Cardiac muscle cell (in vitro differentiated cells and primary cell): ENCODE results near the gene SLC6A3. TPM values are rescaled to one million over a fixed set of nuclear protein-coding genes. Genes with fewer than 3 reads are reported as not detected.

ENCODE experiments used
- DNase-seq, 2 donors: peaks; one replicate each; pipeline versions ENCODE4 v3.0.0 to v3.0.0-alpha.2; 2010 to 2017; ENCODE audit warnings: low read depth in 1 of 2, low spot score in 1 of 2
- H3K27ac ChIP-seq: fragments of 200-600 bp; sonication (generic); 2 replicates; pipeline ENCODE4 v1.5.1; 2016
- H3K27me3 ChIP-seq: fragments of 200-600 bp; sonication (generic); 2 replicates; pipeline ENCODE4 v1.6.0; 2016; ENCODE audit warnings: control low read depth
- H3K36me3 ChIP-seq: fragments of 200-600 bp; sonication (generic); 2 replicates; pipeline ENCODE4 v1.5.1; 2016; ENCODE audit warnings: control low read depth
- H3K4me1 ChIP-seq: fragments of 200-600 bp; sonication (generic); 2 replicates; pipeline ENCODE4 v1.8.1; 2017; ENCODE audit warnings: low read depth, mild to moderate bottlenecking, mixed run types
- H3K4me3 ChIP-seq: fragments of 200-600 bp; sonication (generic); 2 replicates; pipeline ENCODE4 v1.5.1; 2016; ENCODE audit warnings: mild to moderate bottlenecking
- H3K9me3 ChIP-seq: fragments of 200-600 bp; sonication (generic); 2 replicates; pipeline ENCODE4 v1.5.1; 2017; ENCODE audit warnings: low read depth, mild to moderate bottlenecking, control low read depth
- polyA plus RNA-seq: library from polyadenylated mRNA; unstranded; fragments of >200 nt; fragmentation: Nextera tagmentation; extraction: Ambion mirVana; gene quantifications from 2 replicates; pipeline ENCODE4 v1.2.1, GENCODE V29; 2016
- total RNA-seq: library from RNA; depleted of rRNA; stranded (reverse); fragments of >200 nt; gene quantifications from 2 replicates; pipeline ENCODE4 v1.2.3, GENCODE V29; 2016
- TF ChIP-seq, protein P1 (sequence below): IDR thresholded peaks from 2 replicates; pipeline ENCODE4 v1.5.1; 2012; ENCODE audit warnings: low read depth, mild to moderate bottlenecking, low read length

The SLC6A3 gene
- total and polyA plus RNA-seq, 2 experiments from 2014 or later, result not detected

DNA sequence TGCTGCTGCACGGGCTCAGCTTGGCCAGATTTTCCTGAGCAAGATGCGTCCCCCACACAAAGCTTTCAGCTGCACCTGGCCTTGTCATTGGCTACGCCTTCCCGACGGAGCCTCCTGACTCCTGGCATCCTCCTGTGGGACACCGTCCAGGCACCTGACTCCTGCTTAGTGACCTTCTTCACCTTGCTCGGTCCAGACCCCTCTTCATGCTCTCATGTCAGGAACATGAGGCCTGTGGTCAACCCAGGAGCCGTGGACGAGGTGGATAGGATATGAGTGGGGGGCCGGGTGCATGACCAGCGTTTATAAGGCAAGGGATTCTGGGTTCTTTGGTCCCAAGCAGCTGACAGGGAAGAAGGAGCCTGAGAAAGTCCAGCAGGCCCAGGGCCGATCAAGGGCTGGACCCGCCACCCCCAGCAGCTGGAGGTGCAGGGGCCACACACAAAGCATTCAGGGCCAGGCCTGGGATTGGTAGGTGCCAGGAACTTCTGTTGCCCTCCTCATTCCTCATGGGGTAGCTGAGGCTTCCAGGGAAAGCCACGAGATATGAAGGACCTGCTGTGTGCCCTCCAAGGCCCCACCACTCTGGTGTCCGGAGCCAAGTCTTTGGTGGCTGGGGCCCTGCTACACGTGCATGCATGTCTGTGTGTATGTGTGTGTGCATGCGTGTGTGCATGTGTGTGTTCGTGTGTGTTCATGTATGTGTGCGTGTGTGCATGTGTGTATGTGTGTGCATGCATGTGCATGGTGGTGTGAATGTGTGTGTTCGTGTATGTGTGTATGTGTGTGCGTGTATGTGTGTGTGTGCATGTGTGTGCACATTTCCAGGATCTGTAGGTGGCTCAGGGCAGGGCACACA lies 34.9 kb downstream of the SLC6A3 start:
- Histone ChIP-seq H3K4me1 (no peaks in the 10 kb centered on the region), H3K9me3 (no peaks in the 10 kb centered on the region), H3K36me3 (no peaks in the 10 kb centered on the region), H3K27me3 (no peaks in the 10 kb centered on the region), H3K4me3 (no peak overlapping the region), H3K27ac (no peak overlapping the region)
- TF ChIP-seq, protein P1, sequence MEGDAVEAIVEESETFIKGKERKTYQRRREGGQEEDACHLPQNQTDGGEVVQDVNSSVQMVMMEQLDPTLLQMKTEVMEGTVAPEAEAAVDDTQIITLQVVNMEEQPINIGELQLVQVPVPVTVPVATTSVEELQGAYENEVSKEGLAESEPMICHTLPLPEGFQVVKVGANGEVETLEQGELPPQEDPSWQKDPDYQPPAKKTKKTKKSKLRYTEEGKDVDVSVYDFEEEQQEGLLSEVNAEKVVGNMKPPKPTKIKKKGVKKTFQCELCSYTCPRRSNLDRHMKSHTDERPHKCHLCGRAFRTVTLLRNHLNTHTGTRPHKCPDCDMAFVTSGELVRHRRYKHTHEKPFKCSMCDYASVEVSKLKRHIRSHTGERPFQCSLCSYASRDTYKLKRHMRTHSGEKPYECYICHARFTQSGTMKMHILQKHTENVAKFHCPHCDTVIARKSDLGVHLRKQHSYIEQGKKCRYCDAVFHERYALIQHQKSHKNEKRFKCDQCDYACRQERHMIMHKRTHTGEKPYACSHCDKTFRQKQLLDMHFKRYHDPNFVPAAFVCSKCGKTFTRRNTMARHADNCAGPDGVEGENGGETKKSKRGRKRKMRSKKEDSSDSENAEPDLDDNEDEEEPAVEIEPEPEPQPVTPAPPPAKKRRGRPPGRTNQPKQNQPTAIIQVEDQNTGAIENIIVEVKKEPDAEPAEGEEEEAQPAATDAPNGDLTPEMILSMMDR, result no peak
- no peak for DNase-seq

DNA sequence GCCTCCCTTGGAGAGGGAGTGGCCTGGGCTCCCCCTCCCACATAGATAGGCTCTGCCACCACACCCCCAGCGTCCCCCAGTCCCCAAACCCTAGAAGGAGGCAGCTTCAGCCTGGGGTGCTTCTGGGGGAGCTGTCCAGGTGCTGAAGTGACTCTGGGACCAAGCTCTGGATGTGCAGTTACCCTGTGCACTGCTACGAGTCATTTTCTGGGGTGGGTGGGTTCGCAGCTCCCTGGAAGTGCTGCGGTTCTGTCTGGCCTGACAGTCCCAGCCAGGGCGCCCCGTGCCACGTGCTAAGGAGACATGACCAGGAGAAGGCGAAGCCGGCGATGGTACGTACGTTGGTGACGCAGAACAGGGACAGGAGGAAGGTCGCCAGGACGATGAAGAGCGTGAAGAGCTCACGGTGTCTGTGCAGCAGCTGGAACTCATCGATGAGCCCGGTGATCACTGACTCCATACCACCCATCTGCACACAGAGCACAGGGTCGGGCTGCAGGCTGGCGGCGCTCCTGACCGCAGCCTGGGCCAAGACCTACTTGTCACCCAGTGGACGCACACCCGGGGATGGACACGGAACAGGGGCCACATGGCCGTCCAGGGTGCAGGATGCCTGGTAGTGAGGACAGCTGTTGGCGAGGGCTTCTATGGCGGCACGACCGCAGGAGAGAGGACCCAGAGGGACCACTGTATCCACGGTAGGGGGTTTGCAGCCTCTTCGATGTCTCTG lies 35.7 kb downstream of the SLC6A3 start:
- no peaks in the 10 kb centered on the region for H3K36me3 ChIP-seq
- TF ChIP-seq, protein P1, result no peak
- H3K9me3 ChIP-seq, result no peaks in the 10 kb centered on the region
- H3K4me3 ChIP-seq, result no peak overlapping the region
- H3K27me3 ChIP-seq, result no peaks in the 10 kb centered on the region
- H3K27ac ChIP-seq, result no peak overlapping the region
- DNase-seq, result peak; percentile 18 to 81
- no peaks in the 10 kb centered on the region for H3K4me1 ChIP-seq

DNA sequence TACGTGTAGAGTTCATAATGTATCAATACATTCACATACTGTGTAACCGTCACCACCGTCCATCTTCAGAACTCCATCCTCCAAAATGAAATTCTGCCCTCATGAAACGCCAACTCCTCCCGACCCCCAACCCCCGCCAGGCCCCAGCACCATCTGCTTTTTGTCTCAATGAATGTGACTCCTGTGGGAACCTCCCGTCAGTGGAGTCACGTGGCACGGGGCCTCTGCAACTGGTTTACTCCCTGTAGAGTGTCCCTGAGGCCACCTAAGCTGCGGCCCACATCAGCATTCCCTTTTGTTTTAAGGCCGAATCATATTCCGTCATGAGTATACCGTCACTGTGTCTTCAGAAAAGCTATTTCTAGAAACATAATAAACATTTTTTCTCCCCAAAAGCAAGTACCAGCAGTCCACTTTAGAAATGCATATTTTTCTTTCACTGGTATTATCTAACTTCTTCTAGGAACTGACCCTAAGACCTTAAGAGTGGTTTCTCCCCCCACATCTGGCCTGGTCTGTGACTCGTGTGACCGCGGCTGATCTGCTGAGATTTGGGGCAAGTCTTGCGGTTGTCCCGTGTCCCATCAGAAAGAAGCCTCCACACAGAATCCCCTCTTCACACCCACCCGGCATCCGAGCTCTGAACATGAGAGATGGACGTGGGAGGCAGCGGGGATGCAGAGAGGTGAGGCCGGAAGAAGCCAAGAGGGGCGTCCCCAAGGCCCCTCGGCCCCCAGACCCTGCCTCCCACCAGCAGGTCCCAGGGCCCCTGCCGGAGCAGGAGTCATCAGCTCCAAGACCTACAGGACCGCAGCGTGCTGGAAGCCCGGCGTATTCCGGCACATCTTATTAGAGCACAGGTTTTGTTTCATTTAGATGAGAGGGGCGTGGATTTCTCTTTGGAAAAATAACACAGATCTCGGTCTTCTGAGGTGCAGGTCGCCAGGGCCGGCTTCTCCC lies 38.3 kb downstream of the SLC6A3 start:
- no peaks in the 10 kb centered on the region for H3K27me3 ChIP-seq
- H3K4me3 ChIP-seq, result no peak overlapping the region
- DNase-seq, result no peak
- no peaks in the 10 kb centered on the region for H3K4me1 ChIP-seq
- TF ChIP-seq, protein P1, result no peak
- H3K9me3 ChIP-seq, result no peaks in the 10 kb centered on the region
- no peaks in the 10 kb centered on the region for H3K36me3 ChIP-seq
- H3K27ac ChIP-seq, result no peak overlapping the region

DNA sequence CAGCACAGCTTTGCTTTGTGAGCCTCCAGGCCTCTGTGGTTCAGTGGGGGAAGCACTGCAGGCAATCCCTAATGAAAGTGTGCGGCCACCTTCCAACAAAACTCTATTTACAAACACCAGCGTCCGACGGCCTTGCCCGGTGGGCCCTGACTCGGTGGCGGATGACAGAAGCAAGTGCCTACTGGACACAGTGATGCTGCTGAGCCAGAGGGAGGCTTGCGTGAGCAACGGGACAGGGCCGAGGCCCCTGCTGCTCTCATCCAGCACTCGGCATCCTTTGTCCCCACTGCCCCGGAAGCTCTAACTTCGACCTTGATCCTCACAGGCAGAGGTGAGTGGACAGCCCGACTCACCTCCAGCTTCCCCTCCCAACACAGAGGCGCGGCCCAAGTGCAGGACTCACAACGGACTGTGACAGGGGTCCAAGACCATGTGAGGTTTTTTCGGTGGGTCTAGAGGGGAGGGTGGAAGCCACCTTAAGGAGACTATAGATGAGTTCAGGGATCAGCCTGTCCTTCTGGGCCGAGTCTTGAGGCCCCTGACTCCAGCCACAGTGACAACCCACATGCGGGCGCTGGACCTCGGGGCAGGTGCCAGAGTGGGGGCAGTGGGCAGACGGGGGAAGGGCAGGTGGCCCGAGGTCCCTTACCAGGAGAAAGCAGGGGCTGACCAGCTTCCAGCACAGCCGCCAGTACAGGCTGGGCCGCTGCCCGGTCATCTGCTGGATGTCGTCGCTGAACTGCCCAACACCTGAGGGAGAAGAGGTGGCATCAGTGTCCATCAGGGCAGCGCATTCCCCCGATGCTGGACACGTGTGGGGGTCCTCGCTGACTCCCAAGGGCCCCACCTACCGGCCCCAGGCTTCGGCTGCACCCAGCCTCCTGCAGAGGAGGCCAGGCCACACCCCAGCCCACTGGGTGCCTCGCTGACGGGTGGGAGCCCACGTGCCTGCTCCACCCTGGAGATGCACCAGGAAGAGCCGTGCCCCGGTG lies 39.4 kb downstream of the SLC6A3 start:
- H3K27me3 ChIP-seq, result no peaks in the 10 kb centered on the region
- H3K36me3 ChIP-seq, result no peaks in the 10 kb centered on the region
- no peak overlapping the region for H3K27ac ChIP-seq

More for the DNA sequence above, 39.4 kb downstream of the SLC6A3 start:
- H3K9me3 ChIP-seq, result no peaks in the 10 kb centered on the region
- TF ChIP-seq, protein P1, result no peak
- no peaks in the 10 kb centered on the region for H3K4me1 ChIP-seq
- DNase-seq, result no peak
- H3K4me3 ChIP-seq, result no peak overlapping the region
